ENCODE data around the gene DEFB132. TPM values are rescaled to one million over a fixed set of nuclear protein-coding genes. Genes with fewer than 3 reads are reported as not detected.

DEFB132 gene
- total and polyA plus RNA-seq, 12 donors: 0.12 to 0.30 TPM; not detected in 10

GRCh38 chr20:298776-299391 lies 41.4 kb downstream of the DEFB132 start:
- WGBS, 2 donors: 4 to 6% methylated on average over 15 of the region's 15 CpGs

GRCh38 chr20:300345-300990 lies 42.9 kb downstream of the DEFB132 start:
- H3K4me1 ChIP-seq: peaks cover 4 to 59% (median 47%) of the 10 kb centered on the region in 9 donors
- ATAC-seq (no peak), DNase-seq (no peak)
- no peaks in the 10 kb centered on the region for H3K9me3 ChIP-seq
- H3K27me3 ChIP-seq: no peaks in the 10 kb centered on the region
- intact Hi-C loops (cut with DNase I): no loop called here
- 36 to 39% methylated on average over 10 of the region's 10 CpGs for WGBS, 2 donors
- peak overlapping the region in 7 of 10 donors; percentile 73 to 96 (median 93) for H3K4me3 ChIP-seq
- H3K27ac ChIP-seq: peak overlapping the region in 9 of 10 donors; percentile 18 to 99 (median 51)
- H3K36me3 ChIP-seq: peaks cover 0 to 4% (median 0%) of the 10 kb centered on the region in 9 donors
- TF ChIP-seq CTCF (IDR thresholded peaks at IDR 0.05): no peak

More at GRCh38 chr20:298776-299391, 41.4 kb downstream of the DEFB132 start:
- DNase-seq (no peak), ATAC-seq (no peak)
- H3K27me3 ChIP-seq: no peaks in the 10 kb centered on the region
- peaks cover 4 to 59% (median 47%) of the 10 kb centered on the region in 9 donors for H3K4me1 ChIP-seq
- H3K27ac ChIP-seq: peak overlapping the region in 9 of 10 donors; percentile 97 to 100 (median 99)
- no peaks in the 10 kb centered on the region for H3K9me3 ChIP-seq
- intact Hi-C loops (cut with DNase I): loop anchor here in 2 of 10 donors (1.0 to 2.0 kb wide), 2 partner anchors 26 kb away; partner anchors contain the start of gene SOX12 (in 2 of the 2)
- peaks cover 0 to 4% (median 0%) of the 10 kb centered on the region in 9 donors for H3K36me3 ChIP-seq
- peak overlapping the region; percentile 70 to 96 (median 92) for H3K4me3 ChIP-seq
- TF ChIP-seq CTCF (IDR thresholded peaks at IDR 0.05): no peak

DNA sequence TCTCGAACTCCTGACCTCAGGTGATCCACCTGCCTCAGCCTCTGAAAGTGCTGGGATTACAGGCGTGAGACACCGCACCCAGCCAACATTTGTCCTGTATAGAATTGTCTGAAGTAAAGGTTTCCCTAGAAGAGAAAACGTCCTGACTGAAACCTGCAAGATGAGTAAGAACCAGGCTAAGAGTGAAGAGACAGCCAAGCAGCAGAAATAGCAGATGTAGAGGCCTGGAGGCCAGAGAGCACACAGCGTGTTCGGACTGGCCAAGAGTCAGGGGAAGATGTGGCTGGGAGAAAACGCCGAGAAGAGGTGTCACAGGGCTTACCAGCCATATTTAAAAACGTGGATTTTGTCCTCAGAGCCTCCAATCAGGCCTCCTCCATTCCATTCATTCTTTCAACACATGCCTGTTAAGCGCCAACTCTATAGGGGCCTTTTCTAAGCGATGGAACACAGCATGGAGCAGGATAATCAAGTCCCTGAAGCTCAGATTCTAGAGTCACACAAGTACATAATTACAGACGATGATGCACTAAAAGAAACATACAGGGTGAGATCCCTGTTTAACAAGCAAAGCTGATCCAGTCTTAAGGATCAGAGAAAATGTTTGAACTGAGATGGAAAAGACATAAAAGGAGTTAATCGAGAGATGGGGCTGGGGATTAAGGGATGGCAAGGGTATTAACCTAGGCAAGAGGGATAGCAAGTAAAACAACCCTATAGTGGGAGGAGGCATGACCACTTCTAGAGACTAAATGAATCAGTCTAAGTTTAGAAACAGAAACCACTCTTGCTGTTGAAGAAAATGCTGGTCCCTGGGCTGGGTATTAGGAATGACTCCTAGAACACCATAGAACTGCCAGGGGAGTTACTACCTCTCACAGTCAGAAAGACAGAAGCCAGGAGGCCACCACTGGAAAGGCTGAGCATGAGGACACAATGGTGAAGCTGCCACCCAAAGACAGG lies 44.6 kb downstream of the DEFB132 start:
- intact Hi-C loops (cut with DNase I): no loop called here
- ATAC-seq (no peak), DNase-seq (no peak)
- H3K4me1 ChIP-seq: peaks cover 4 to 50% (median 41%) of the 10 kb centered on the region in 9 donors
- no peaks in the 10 kb centered on the region for H3K9me3 ChIP-seq
- H3K36me3 ChIP-seq: peaks cover 0 to 4% (median 0%) of the 10 kb centered on the region in 9 donors
- TF ChIP-seq CTCF (IDR thresholded peaks at IDR 0.05): no peak
- H3K27me3 ChIP-seq: no peaks in the 10 kb centered on the region
- no peak overlapping the region for H3K4me3 ChIP-seq
- 66 to 71% methylated on average over 13 of the region's 13 CpGs for WGBS, 2 donors
- H3K27ac ChIP-seq: peak overlapping the region in 5 of 10 donors; percentile 39 to 99 (median 67)

DNA sequence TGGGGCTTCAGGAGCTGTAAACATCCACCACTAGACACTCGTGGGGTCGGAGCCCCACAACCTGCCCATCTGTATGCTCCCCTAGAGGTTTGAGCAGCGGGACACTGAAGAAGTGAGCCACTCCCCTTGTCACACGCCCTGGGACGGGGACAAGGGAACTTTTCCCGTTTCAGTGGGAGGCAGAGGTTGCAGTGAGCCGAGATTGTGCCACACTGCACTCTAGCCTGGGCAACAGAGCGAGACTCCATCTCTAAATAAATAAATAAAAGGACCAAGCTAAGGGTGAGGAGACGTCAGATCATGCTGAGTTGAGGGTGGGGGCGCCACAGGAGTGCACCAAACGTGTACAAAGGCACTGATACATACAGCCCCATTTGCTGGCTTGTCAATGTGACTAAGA lies 48.2 kb downstream of the DEFB132 start:
- no peak for DNase-seq
- intact Hi-C loops (cut with DNase I): no loop called here
- TF ChIP-seq CTCF (IDR thresholded peaks at IDR 0.05): no peak

More for the DNA sequence above, 48.2 kb downstream of the DEFB132 start:
- no peak overlapping the region for H3K27ac ChIP-seq
- H3K27me3 ChIP-seq: no peaks in the 10 kb centered on the region
- H3K9me3 ChIP-seq: no peaks in the 10 kb centered on the region
- H3K36me3 ChIP-seq: no peaks in the 10 kb centered on the region
- WGBS, 2 donors: 71 to 84% methylated on average over 11 of the region's 11 CpGs
- H3K4me3 ChIP-seq: no peak overlapping the region
- peaks cover 0 to 45% (median 33%) of the 10 kb centered on the region in 9 donors for H3K4me1 ChIP-seq
- ATAC-seq: no peak

Measured in heart right ventricle (tissue), 16 donors.